ENCODE results near the gene DIRAS1. TPM values are rescaled to one million over a fixed set of nuclear protein-coding genes. Genes with fewer than 3 reads are reported as not detected.

The DIRAS1 gene
- total RNA-seq, 1 experiment from 2014 or later, result 33.7 TPM

DNA sequence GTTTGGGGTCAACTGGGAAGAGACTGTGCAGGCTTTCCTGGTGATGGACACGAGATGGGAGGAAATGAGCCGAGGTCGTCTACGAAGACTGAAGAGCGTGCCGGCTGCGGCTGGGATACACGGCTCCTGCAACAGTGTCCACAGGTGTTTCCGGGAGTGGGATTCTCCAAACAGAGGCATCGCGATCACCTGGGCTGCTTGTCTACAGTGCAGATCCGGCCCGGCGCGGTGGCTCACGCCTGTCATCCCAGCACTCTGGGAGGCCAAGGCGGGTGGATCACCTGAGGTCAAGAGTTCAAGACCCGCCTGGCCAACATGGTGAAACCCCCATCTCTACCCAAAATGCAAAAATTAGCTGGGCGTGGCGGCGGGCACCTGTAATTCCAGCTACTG is 30.3 kb upstream of the DIRAS1 start:
- Histone ChIP-seq H3K9ac (ENCODE audit: low read length) (no peak overlapping the region), H3K36me3 (ENCODE audit: control insufficient read depth in 1 of 2, insufficient read depth in 2 of 2, low read length in 2 of 2) (peaks cover 5% of the 10 kb centered on the region in 2 experiments; a peak in 2 of 4 replicates), H3K27ac (ENCODE audit: low read depth, low read length) (no peak overlapping the region), H3K79me2 (ENCODE audit: insufficient read depth, low read length) (no peaks in the 10 kb centered on the region), H3K9me3 (ENCODE audit: control insufficient read depth in 1 of 2, insufficient read depth in 1 of 2, low read depth in 1 of 2, low read length in 2 of 2) (no peaks in the 10 kb centered on the region), H3K9me2 (ENCODE audit: insufficient read depth) (no peaks in the 10 kb centered on the region), H4K20me1 (ENCODE audit: insufficient read depth) (no peaks in the 10 kb centered on the region), H3K4me2 (ENCODE audit: low read length) (no peak overlapping the region), H3K4me1 (ENCODE audit: control insufficient read depth in 1 of 2, insufficient read depth in 2 of 2, low read length in 2 of 2) (peaks cover 0 to 4% of the 10 kb centered on the region in 2 experiments; a peak in 3 of 4 replicates), H3K4me3 (replicated peaks in 1 of 2; ENCODE audit: low read depth in 1 of 2, low read length in 2 of 2) (no peak overlapping the region), H2AFZ (ENCODE audit: low read depth, low read length, poor library complexity, severe bottlenecking) (no peak overlapping the region), H3K27me3 (ENCODE audit: insufficient read depth, low read length) (no peaks in the 10 kb centered on the region)
- no peak for DNase-seq (ENCODE audit: low read depth, low spot score)
- ChIA-PET POLR2A (no interaction called here), CTCF (no interaction called here), RAD21 (ENCODE audit: low non-redundant PET in 1 of 2, low total read pairs in 2 of 2, uncharacterized antibody in 2 of 2, unreplicated experiment in 2 of 2) (no interaction called here)
- no peak for TF ChIP-seq CBX3 (IDR thresholded peaks at IDR 0.05; ENCODE audit: low read depth)
- no peak for TF ChIP-seq TCF7L2 (IDR thresholded peaks at IDR 0.05; ENCODE audit: borderline replicate concordance, extremely low read depth, insufficient read depth, insufficient read length)
- no peak for TF ChIP-seq MAX (IDR thresholded peaks at IDR 0.05)
- no peak for TF ChIP-seq SP1 (IDR thresholded peaks at IDR 0.05; ENCODE audit: low read depth)
- no TSS peak for BruUV-seq (replicated peaks)
- intact Hi-C loops (cut with micrococcal nuclease), result no loop called here
- no peak for ATAC-seq

GRCh38 chr19:2750808-2751437 is 29.8 kb upstream of the DIRAS1 start:
- RAD21 ChIA-PET (ENCODE audit: low non-redundant PET in 1 of 2, low total read pairs in 2 of 2, uncharacterized antibody in 2 of 2, unreplicated experiment in 2 of 2), result interaction anchor here (2.2 to 2.4 kb wide), 2 partner anchors 102 to 103 kb away, joined by 14 to 16 read pairs; no protein-coding TSS in a partner anchor
- no peak for ATAC-seq
- Histone ChIP-seq H3K79me2 (ENCODE audit: insufficient read depth, low read length) (no peaks in the 10 kb centered on the region), H3K9ac (ENCODE audit: low read length) (no peak overlapping the region), H3K9me3 (ENCODE audit: control insufficient read depth in 1 of 2, insufficient read depth in 1 of 2, low read depth in 1 of 2, low read length in 2 of 2) (no peaks in the 10 kb centered on the region), H3K4me2 (ENCODE audit: low read length) (no peak overlapping the region), H3K4me1 (ENCODE audit: control insufficient read depth in 1 of 2, insufficient read depth in 2 of 2, low read length in 2 of 2) (peaks cover 0 to 4% of the 10 kb centered on the region in 2 experiments; a peak in 3 of 4 replicates), H4K20me1 (ENCODE audit: insufficient read depth) (no peaks in the 10 kb centered on the region), H3K27me3 (ENCODE audit: insufficient read depth, low read length) (no peaks in the 10 kb centered on the region), H3K4me3 (replicated peaks in 1 of 2; ENCODE audit: low read depth in 1 of 2, low read length in 2 of 2) (no peak overlapping the region), H3K27ac (ENCODE audit: low read depth, low read length) (no peak overlapping the region), H3K36me3 (ENCODE audit: control insufficient read depth in 1 of 2, insufficient read depth in 2 of 2, low read length in 2 of 2) (peaks cover 4 to 5% of the 10 kb centered on the region in 2 experiments; a peak in 2 of 4 replicates), H2AFZ (ENCODE audit: low read depth, low read length, poor library complexity, severe bottlenecking) (no peak overlapping the region), H3K9me2 (ENCODE audit: insufficient read depth) (no peaks in the 10 kb centered on the region)
- POLR2A ChIA-PET, result no interaction called here
- intact Hi-C loops (cut with micrococcal nuclease), result no loop called here
- TF ChIP-seq EZH2phosphoT487 (IDR thresholded peaks at IDR 0.05; ENCODE audit: borderline replicate concordance) (no peak), SRF (IDR thresholded peaks at IDR 0.05; ENCODE audit: low read depth) (no peak), ELF1 (IDR thresholded peaks at IDR 0.05; ENCODE audit: borderline replicate concordance, low read depth) (no peak), JUND (IDR thresholded peaks at IDR 0.05) (no peak), POLR2AphosphoS5 (IDR thresholded peaks at IDR 0.05; ENCODE audit: low read depth, low read length) (no peak), YY1 (IDR thresholded peaks at IDR 0.05; ENCODE audit: extremely low read depth, insufficient replicate concordance, low read depth, low read length) (no peak), MAX (IDR thresholded peaks at IDR 0.05) (no peak), SIN3A (IDR thresholded peaks at IDR 0.05; ENCODE audit: low read depth) (no peak), FOSL1 (IDR thresholded peaks at IDR 0.05; ENCODE audit: low read depth) (no peak), TCF7L2 (IDR thresholded peaks at IDR 0.05; ENCODE audit: borderline replicate concordance, extremely low read depth, insufficient read depth, insufficient read length) (no peak), ZBTB33 (IDR thresholded peaks at IDR 0.05; ENCODE audit: extremely low read depth, insufficient replicate concordance, low read length) (no peak), CTCF (IDR thresholded peaks at IDR 0.05 in 2 of 3, conservative IDR thresholded peaks at IDR 0.05 in 1 of 3; ENCODE audit: borderline replicate concordance in 1 of 3, insufficient read depth in 1 of 3, low read depth in 2 of 3, low read length in 2 of 3) (no peak)
- TF ChIP-seq, protein P1, sequence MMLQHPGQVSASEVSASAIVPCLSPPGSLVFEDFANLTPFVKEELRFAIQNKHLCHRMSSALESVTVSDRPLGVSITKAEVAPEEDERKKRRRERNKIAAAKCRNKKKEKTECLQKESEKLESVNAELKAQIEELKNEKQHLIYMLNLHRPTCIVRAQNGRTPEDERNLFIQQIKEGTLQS (IDR thresholded peaks at IDR 0.05), result no peak
- no peak for DNase-seq (ENCODE audit: low read depth, low spot score)
- BruUV-seq (replicated peaks), result no TSS peak
- CTCF ChIA-PET, result interaction anchor here (3.6 kb wide), 1 partner anchor 102 kb away, joined by 52 read pairs; no protein-coding TSS in a partner anchor
